LNCaP clone FGC (cell line): ENCODE data around the gene STRIP2.

ENCODE experiments used
- DNase-seq: peaks from one replicate; pipeline ENCODE4 v3.0.0-alpha.2; 2011; ENCODE audit warnings: low read depth
- H3K4me3 ChIP-seq: 2 replicates; pipeline ENCODE4 v1.5.1; 2011; ENCODE audit warnings: mild to moderate bottlenecking, low read depth, low read length, control low read depth
- TF ChIP-seq, protein P1 (sequence below): IDR thresholded peaks from 2 replicates; pipeline ENCODE4 v1.5.1; 2012; ENCODE audit warnings: mild to moderate bottlenecking; ENCODE audit not compliant: control insufficient read depth, insufficient read depth; ENCODE audit errors: extremely low read depth

Gene STRIP2

GRCh38 chr7:129389829-129390228, 44.4 kb upstream of the STRIP2 start:
- TF ChIP-seq, protein P1, sequence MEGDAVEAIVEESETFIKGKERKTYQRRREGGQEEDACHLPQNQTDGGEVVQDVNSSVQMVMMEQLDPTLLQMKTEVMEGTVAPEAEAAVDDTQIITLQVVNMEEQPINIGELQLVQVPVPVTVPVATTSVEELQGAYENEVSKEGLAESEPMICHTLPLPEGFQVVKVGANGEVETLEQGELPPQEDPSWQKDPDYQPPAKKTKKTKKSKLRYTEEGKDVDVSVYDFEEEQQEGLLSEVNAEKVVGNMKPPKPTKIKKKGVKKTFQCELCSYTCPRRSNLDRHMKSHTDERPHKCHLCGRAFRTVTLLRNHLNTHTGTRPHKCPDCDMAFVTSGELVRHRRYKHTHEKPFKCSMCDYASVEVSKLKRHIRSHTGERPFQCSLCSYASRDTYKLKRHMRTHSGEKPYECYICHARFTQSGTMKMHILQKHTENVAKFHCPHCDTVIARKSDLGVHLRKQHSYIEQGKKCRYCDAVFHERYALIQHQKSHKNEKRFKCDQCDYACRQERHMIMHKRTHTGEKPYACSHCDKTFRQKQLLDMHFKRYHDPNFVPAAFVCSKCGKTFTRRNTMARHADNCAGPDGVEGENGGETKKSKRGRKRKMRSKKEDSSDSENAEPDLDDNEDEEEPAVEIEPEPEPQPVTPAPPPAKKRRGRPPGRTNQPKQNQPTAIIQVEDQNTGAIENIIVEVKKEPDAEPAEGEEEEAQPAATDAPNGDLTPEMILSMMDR = no peak
- no peak for DNase-seq
- H3K4me3 ChIP-seq = no peak overlapping the region

DNA sequence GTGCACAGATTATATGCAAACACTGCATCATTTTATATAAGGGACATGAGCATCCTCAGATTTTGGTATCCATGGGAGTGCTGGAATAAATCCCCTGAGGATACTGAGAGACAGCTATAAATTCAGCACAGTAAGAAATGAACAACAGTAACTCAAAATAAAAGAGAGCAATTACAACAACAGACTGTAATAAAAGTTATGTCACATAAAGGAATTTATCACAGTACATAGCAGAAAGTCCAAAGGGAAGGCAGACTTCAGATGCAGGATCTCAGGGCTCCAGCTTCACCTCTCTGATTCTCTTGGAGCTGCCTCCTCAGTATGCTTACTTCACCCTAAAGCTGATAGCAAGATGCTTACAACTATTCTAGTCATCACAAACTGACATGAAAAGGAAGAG, 43.9 kb upstream of the STRIP2 start:
- DNase-seq = no peak
- H3K4me3 ChIP-seq = no peak overlapping the region
- TF ChIP-seq, protein P1 = no peak

DNA sequence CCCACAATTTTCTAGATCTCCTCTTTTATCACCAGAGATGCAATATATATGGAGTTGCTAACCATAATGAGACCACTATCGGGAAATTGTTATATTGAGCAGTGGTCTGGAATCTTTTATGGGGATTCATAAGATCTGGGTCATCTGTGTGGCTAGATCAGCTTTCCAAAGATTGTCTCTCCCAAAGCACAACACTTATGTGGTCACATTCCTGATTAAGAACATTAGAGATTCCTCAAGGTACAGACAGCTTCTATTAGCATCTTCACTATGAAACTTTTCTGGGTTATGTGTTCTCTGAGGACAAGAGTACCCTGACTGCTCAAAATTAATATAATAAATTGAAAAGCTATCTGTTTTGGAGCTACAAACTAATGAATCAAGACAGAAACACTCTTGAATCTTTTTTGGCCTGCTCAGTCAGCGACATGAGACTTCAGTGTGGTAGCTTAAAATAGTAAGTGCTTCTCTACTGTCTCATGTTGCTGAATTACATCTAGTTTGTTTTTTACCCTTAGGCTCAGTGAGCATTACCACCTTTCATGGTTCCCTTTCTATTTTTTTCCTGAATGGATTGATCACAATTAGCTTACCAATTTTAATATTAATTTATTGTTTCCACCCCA, 42.6 kb upstream of the STRIP2 start:
- TF ChIP-seq, protein P1 = no peak
- no peak for DNase-seq

GRCh38 chr7:129393255-129393654, 41.0 kb upstream of the STRIP2 start:
- no peak overlapping the region for H3K4me3 ChIP-seq
- DNase-seq = no peak
- TF ChIP-seq, protein P1 = no peak

More for the DNA sequence above, 42.6 kb upstream of the STRIP2 start:
- H3K4me3 ChIP-seq = no peak overlapping the region

DNA sequence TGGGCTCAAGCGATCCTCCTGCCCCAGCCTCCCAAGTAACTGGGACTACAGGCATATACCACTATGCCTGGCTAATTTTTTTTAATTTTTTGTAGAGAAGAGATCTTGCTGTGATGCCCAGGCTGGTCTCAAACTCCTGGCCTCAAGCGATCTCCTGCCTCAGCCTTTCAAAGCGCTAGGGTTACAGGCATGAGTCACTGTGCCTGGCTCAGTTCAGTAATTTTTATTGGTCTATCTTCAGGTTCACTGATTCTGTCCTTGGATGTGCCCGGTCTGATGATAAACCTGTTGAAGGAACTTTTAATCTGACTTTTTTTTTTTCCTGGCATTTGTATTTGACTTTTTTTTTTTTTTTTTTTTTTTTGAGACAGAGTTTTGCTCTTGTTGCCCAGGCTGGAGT, 40.1 kb upstream of the STRIP2 start:
- DNase-seq = no peak
- TF ChIP-seq, protein P1 = no peak

DNA sequence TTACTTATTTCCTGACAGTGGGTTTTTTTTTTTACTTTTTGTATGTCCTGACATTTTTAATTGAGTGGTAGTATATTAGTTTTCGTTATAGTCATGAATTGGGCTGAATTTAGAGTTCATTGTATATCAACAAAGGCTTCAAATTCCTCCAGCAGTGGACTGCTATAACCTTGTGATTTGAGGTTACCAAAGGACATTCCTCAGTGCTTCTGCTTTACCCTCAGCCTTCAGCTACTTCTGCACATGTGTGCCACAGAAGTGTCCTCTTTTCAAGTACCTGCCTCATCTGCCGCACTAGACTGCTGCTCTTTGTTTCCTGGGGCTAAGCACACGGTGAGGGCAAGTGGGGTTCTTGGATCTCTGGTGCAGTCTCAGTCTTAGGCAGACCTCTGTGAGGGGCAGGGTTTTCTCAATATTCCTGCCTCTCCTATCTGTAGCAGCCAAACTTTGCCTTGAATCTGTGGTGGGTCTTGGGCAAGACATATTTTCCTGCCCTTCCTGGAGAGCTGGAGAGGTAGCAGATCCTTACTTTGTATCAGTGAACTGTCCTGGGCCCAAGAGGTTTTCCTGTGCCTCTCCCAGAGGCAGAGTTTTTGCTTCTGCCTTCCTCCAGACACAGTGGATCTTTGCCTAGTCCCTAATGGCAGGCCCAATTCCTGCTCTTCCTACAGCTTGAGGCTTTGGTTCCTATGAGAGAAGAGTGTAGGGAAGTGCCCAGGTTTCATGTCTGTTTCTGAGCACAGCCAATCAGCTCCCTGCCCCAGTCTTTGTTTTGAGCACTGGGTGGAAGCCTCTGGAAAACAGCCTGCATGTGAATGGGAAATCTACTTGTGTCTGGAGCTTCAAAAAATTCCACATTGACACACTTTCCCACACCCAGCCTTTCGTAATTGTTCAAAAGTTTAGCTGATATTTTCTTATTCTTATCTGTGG, 39.0 kb upstream of the STRIP2 start:
- TF ChIP-seq, protein P1 = no peak
- no peak overlapping the region for H3K4me3 ChIP-seq
- no peak for DNase-seq

More for the DNA sequence above, 40.1 kb upstream of the STRIP2 start:
- no peak overlapping the region for H3K4me3 ChIP-seq
